ENCODE measurements around the gene KLRC1. TPM values are rescaled to one million over a fixed set of nuclear protein-coding genes. Genes with fewer than 3 reads are reported as not detected.
"Not testable (repeated sequence)": the region's sequence is repeated elsewhere in the genome, so short reads cannot be mapped to it uniquely, and the experiment has no call there.

KLRC1 gene
- polyA plus RNA-seq, 2 of the 4 experiments (the other 2 are of a cell fraction) = not detected

DNA sequence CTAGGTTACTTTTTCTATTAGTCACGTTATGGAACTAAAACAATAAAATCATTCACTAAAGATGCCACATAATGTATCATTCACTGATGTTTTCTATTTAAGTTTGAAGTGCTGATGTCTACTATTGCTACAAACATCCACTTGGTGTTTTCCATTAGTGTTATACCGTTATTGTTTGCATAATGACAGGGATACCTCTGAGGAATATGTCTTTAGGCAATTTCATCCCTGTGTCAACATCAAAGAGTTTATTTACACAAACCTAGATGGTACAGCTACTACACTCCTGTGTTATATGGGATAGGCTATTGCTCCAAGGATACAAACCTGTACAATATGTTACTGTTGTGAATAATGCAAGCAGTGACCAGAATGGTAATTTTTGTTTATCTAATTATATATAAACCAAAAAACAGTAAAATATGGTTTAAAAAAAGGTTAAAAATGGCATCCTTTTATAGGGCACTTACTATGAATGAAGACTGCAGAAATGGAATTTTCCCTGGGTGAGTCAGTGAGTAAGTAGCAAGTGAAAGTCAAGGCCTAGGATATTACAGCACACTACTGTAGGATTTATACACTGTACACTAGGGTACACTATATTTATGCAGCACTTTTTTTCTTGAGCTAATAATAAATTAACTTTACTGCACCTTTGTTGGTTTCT lies 13.4 kb downstream of the KLRC1 start:
- peak; percentile 100 for FAIRE-seq
- Histone ChIP-seq H3K4me1 (peaks cover 21% of the 10 kb centered on the region), H3K4me2 (peak overlapping the region; percentile 54; the same call in 2 of the 3 replicates)
- POLR2A ChIA-PET; H3K27ac ChIP-seq; H3K4me3 ChIP-seq; CTCF ChIA-PET; H3K9me3 ChIP-seq; TF ChIP-seq FOSL2 (IDR thresholded peaks at IDR 0.05): not testable (repeated sequence)
- TF ChIP-seq JUN (IDR thresholded peaks at IDR 0.05) (peak; percentile 23 to 48; a peak in 1 of 5 replicates), GATA3 (IDR thresholded peaks at IDR 0.05; ENCODE audit: borderline replicate concordance) (peak; percentile 70), FOSL2 (CRISPR knock-in tag; IDR thresholded peaks at IDR 0.05) (peak; percentile 43; the same call in 1 of the 2 replicates), CEBPB (IDR thresholded peaks at IDR 0.05) (peak; percentile 27 to 74; a peak in 1 of 4 replicates), JUNB (IDR thresholded peaks at IDR 0.05) (peak; percentile 62; the same call in 1 of the 2 replicates)
- TF ChIP-seq, protein P1, sequence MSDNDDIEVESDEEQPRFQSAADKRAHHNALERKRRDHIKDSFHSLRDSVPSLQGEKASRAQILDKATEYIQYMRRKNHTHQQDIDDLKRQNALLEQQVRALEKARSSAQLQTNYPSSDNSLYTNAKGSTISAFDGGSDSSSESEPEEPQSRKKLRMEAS (IDR thresholded peaks at IDR 0.05) = 0 out of 2 replicates have a peak, but pooled peaks have one; percentile 41
- 1% methylated on average over 2 of the region's 2 CpGs for WGBS (ENCODE audit: missing lambda C conversion rate)
- ATAC-seq = peak; percentile 97 to 99
- peak in 1 of 2 experiments; percentile 84 for DNase-seq (ENCODE audit: low read depth in 1 of 2, low spot score in 1 of 2)

DNA sequence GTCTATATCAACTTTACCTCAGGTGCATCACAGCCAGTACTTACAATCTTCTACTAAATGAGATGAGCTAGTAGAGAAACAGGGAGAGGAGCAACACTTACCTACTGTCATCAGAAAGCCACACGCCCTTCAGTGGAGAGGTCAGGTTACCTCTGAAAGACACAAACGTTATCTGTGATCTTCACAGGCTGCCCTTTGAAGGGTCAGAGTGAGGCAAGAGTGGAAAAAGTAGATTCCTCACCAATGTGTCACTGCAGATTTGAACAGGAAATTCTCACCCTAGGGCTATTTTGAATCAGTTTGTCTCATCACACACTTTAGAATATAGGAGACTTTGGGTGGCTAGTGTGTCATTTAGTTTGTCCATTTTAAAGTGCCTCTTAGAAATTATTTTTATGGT lies 15.6 kb downstream of the KLRC1 start:
- CTCF ChIA-PET; DNase-seq (ENCODE audit: low read depth in 1 of 2, low spot score in 1 of 2); H3K4me3 ChIP-seq; H3K9me3 ChIP-seq; POLR2A ChIA-PET; H3K4me2 ChIP-seq; H3K27ac ChIP-seq: not testable (repeated sequence)
- peak; percentile 6 to 43; a peak in 1 of 6 replicates for ATAC-seq
- peak; percentile 100 for FAIRE-seq
- no CpG with 5 or more reads among the region's 2 CpGs for WGBS (ENCODE audit: missing lambda C conversion rate)
- peaks cover 21% of the 10 kb centered on the region for H3K4me1 ChIP-seq

DNA sequence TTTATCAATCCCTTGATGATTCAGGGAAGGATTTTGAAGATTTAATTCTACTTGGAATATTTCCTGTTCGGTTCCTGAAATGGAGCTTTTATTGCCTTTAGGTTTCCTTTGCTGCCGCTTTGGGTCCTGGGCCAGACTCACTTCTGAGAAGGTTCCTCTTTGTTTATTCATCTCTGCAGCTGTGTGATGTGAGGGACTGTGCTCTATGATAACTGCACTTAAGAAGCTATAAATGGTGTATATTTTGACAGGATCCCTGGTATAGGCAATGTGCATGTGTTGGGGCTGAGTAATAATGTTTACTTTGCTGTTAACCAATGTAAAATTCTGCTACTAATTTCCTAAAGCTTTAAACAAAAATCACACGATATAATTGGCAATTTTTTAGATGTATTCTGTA lies 17.4 kb downstream of the KLRC1 start, which contains the start of gene KLRC2:
KLRC2 (minus strand) TSS at position 195 of the 400 bp plus-strand sequence; CDS start at position 171, 24 bp downstream.
- H3K9me3 ChIP-seq; FAIRE-seq; H3K4me3 ChIP-seq; H3K27ac ChIP-seq; DNase-seq (ENCODE audit: low read depth in 1 of 2, low spot score in 1 of 2); CTCF ChIA-PET; POLR2A ChIA-PET: not testable (repeated sequence)
- peak within 1 kb of the TSS; percentile 27 for H3K4me2 ChIP-seq
- peaks cover 21% of the 10 kb centered on the region for H3K4me1 ChIP-seq
- 12% methylated on average over 3 of the region's 3 CpGs for WGBS (ENCODE audit: missing lambda C conversion rate)
- ATAC-seq = peak; percentile 25 to 27; a peak in 3 of 6 replicates

DNA sequence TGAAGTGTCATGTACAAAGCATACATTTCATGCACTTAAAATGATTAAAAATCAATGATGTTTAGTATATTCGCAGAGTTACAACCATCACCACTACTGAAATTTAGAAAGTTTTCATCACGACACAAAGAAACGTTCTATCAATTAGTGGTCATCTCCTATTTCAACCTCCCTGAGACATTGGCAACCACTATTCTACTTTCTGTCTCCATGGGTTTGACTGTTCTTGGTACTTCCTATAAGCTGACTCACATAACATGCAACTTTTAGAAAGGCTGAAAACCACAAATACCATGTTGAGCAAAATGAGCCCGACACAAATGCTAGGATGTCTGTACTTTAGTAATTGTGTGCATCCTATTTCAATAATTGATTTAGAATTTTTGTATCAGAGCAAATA lies 22.6 kb downstream of the KLRC1 start:
- DNase-seq (ENCODE audit: low read depth in 1 of 2, low spot score in 1 of 2); POLR2A ChIA-PET; ATAC-seq; H3K27ac ChIP-seq; H3K4me1 ChIP-seq; H3K9me3 ChIP-seq; CTCF ChIA-PET; H3K4me3 ChIP-seq; H3K4me2 ChIP-seq: not testable (repeated sequence)
- WGBS (ENCODE audit: missing lambda C conversion rate) = 87% methylated on average over 4 of the region's 4 CpGs
- FAIRE-seq = peak; percentile 96

DNA sequence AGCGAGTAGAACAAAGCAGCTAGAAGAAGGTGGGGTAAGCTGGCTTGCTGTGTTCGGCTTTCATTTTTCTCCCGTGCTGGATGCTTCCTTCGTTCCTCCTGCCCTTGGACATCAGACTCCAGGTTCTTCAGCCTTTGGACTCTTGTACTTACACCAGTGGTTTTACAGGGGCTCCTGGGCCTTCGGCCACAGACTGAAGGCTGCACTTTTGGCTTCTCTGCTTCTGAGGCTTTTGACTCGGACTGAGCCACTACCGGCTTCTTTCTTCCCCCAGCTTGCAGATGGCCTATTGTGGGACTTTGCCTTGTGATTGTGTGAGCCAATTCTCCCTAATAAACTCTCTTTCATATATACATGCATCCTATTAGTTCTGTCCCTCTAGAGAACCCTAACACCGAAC lies 27.2 kb downstream of the KLRC1 start:
- POLR2A ChIA-PET, ATAC-seq, FAIRE-seq: not testable (repeated sequence)

DNA sequence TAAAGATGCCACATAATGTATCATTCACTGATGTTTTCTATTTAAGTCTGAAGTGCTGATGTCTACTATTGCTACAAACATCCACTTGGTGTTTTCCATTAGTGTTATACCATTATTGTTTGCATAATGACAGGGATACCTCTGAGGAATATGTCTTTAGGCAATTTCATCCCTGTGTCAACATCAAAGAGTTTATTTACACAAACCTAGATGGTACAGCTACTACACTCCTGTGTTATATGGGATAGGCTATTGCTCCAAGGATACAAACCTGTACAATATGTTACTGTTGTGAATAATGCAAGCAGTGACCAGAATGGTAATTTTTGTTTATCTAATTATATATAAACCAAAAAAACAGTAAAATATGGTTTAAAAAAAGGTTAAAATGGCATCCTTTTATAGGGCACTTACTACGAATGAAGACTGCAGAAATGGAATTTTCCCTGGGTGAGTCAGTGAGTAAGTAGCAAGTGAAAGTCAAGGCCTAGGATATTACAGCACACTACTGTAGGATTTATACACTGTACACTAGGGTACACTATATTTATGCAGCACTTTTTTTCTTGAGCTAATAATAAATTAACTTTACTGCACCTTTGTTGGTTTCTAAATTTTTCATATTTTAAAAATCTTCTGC lies 28.8 kb downstream of the KLRC1 start:
- CTCF ChIA-PET, POLR2A ChIA-PET, H3K27ac ChIP-seq, H3K9me3 ChIP-seq, H3K4me3 ChIP-seq, H3K4me2 ChIP-seq: not testable (repeated sequence)
- ATAC-seq = peak; percentile 98 to 99
- WGBS (ENCODE audit: missing lambda C conversion rate) = 0% methylated on average over 1 of the region's 1 CpG
- peaks cover 27% of the 10 kb centered on the region for H3K4me1 ChIP-seq
- DNase-seq (ENCODE audit: low read depth in 1 of 2, low spot score in 1 of 2) = peak in 1 of 2 experiments; percentile 12
- FAIRE-seq = peak; percentile 100

More for the DNA sequence above, 27.2 kb downstream of the KLRC1 start:
- DNase-seq (ENCODE audit: low read depth in 1 of 2, low spot score in 1 of 2); CTCF ChIA-PET; H3K4me2 ChIP-seq; H3K4me3 ChIP-seq; H3K9me3 ChIP-seq: not testable (repeated sequence)
- 96% methylated on average over 7 of the region's 8 CpGs for WGBS (ENCODE audit: missing lambda C conversion rate)
- peak overlapping the region in 1 of 2 experiments; percentile 48; a peak in 3 of 6 replicates for H3K27ac ChIP-seq
- peaks cover 17% of the 10 kb centered on the region for H3K4me1 ChIP-seq

DNA sequence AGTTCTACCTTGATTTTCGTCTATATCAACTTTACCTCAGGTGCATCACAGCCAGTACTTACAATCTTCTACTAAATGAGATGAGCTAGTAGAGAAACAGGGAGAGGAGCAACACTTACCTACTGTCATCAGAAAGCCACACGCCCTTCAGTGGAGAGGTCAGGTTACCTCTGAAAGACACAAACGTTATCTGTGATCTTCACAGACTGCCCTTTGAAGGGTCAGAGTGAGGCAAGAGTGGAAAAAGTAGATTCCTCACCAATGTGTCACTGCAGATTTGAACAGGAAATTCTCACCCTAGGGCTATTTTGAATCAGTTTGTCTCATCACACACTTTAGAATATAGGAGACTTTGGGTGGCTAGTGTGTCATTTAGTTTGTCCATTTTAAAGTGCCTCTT lies 31.0 kb downstream of the KLRC1 start:
- peak; percentile 100 for FAIRE-seq
- H3K27ac ChIP-seq; DNase-seq (ENCODE audit: low read depth in 1 of 2, low spot score in 1 of 2); H3K4me3 ChIP-seq; POLR2A ChIA-PET; H3K9me3 ChIP-seq; CTCF ChIA-PET: not testable (repeated sequence)
- TF ChIP-seq ESRRA (IDR thresholded peaks at IDR 0.05; ENCODE audit: borderline replicate concordance, low read length) = peak; percentile 32; the same call in 1 of the 2 replicates
- TF ChIP-seq GATA3 (IDR thresholded peaks at IDR 0.05; ENCODE audit: borderline replicate concordance) = peak; percentile 76
- TF ChIP-seq CEBPB (IDR thresholded peaks at IDR 0.05) = peak in 1 of 2 experiments; percentile 62; a peak in 1 of 4 replicates
- Histone ChIP-seq H3K4me2 (peak overlapping the region; percentile 57; the same call in 2 of the 3 replicates), H3K4me1 (peaks cover 27% of the 10 kb centered on the region)
- peak; percentile 86 to 89 for ATAC-seq
- WGBS (ENCODE audit: missing lambda C conversion rate) = 6% methylated on average over 2 of the region's 3 CpGs

DNA sequence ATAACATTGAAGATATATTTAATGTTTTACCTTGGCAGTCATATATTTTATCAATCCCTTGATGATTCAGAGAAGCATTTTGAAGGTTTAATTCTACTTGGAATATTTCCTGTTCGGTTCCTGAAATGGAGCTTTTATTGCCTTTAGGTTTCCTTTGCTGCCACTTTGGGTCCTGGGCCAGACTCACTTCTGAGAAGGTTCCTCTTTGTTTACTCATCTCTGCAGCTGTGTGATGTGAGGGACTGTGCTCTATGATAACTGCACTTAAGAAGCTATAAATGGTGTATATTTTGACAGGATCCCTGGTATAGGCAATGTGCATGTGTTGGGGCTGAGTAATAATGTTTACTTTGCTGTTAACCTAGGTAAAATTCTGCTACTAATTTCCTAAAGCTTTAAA lies 32.8 kb downstream of the KLRC1 start, which contains the start of gene KLRC3:
KLRC3 (minus strand) TSS at position 262 of the 400 bp plus-strand sequence; CDS start at position 217, 45 bp downstream.
- ATAC-seq = peak; percentile 11 to 46; a peak in 2 of 6 replicates
- WGBS (ENCODE audit: missing lambda C conversion rate) = 19% methylated on average over 1 of the region's 1 CpG
- peak in 1 of 2 experiments; percentile 7 for DNase-seq (ENCODE audit: low read depth in 1 of 2, low spot score in 1 of 2)
- POLR2A ChIA-PET, H3K4me3 ChIP-seq, H3K9me3 ChIP-seq, H3K27ac ChIP-seq, CTCF ChIA-PET: not testable (repeated sequence)
- Histone ChIP-seq H3K4me2 (peak within 1 kb of the TSS; percentile 15; the same call in 1 of the 3 replicates), H3K4me1 (peaks cover 27% of the 10 kb centered on the region)
- FAIRE-seq = peak; percentile 98
